ENCODE measurements around the gene LDLRAD4.
A peak's percentile ranks its signal among the peaks of the same experiment; 100 is the strongest.

LDLRAD4 gene

GRCh38 chr18:13392899-13393298, 174.3 kb downstream of the LDLRAD4 start:
- DNase-seq, result no peak

DNA sequence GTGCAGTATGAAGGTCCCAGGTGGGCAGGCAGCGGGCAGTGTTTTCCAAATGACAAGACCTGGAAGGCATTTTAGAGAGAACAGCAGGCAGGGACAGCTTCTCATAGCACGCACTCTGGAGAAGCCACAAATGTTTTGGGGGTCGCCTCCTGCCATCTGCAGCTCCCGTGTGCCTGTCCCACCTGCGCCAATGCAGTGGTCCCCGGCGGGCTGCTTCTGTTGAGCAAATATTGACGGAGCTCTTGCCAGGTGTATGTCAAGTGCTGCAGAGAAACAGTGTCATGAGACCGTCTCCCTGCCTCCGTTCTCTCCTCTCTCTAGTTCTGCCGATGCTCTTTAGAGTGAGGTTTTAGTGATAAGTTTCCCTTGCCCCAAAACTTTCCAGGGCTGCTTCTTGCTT, 174.8 kb downstream of the LDLRAD4 start:
- DNase-seq, result peak; percentile 64

- DNase-seq, result peak; percentile 48
These were observed 176.2 kb downstream of the LDLRAD4 start for GRCh38 chr18:13394801-13395200.

DNA sequence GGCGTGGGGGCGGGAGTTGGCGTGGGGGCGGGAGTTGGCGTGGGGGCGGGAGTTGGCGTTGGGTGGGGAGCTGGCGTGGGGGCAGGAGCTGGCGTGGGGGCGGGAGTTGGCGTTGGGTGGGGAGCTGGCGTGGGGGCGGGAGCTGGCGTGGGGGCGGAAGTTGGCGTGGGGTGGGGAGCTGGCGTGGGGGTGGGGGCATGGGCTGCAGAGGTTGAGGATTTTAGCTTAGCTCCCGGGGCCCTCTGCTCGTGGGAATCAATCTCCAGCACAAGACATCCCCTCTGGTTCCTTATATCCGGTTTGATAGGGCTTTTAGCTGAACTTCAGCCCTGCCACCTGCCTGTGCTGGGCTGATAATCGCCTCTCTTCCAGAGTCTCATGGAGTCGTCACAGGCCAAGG, 177.0 kb downstream of the LDLRAD4 start:
- DNase-seq, result no peak

DNA sequence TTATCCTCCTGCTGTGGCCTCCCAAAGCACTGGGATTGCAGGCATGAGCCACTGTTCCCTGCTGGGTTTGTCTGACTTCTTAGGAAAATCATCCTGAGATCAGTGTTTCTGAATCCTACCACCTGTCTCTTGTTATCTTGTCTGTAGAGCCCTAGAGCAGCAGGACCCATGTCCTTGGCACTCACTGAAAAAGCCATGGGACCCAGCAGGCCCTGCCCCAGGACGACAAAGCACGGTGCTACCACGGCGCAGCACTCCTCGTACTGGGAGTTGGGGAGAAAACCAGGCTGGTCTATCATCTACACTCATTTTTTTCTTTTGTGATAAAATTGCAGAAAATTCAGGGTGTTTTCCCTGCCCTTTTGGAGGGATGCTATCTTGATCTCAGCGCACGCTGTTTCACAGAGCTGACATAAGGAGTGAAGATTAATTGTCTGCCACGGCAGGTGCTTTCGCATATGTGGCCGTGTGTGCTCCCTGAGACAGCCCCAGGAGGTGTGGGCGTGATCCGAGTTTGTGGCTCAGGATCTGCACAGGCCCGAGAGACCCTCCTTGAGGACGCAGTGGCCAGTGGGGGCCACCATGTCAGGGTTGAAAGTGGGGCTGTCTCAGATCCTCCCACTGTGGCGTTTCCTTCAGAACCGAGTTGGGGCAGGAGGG, 179.1 kb downstream of the LDLRAD4 start:
- DNase-seq, result no peak

DNA sequence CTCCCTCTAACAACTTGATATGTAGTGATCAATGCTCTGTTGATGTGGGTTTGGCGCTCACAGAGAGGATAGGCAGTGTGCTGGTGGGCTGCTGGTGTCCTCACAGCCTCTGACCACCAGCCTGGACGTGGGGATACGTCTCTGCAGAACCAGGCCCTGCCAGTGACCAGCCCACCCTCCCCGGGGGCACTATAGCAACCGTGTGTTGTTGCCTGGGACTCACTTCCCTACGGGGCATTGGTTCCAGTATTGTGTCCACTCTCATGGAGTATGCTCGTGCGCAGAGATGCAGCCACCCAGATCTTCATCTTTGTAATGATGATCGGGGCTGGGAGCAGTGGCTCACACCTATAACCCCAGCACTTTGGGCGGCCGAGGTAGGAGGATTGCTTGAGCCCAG, 180.1 kb downstream of the LDLRAD4 start:
- no peak for DNase-seq

DNA sequence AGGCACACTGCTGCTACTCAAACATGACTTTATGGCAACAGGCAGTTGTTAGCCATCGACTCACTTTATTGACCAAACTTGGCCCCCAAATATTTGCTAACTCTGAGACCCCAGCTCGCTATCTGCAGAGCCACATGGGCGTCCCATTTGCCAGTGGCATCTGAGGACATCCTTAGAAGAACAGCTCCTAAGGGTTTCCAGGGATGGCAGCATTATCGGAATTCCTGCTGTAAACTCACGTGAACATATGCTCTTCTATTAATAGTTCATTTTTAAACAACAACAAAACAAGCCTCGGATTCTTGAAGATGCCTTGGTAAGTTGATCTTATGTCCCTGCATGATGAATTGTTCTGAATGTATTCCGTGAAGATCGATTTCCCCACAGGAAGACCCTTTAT, 181.0 kb downstream of the LDLRAD4 start:
- DNase-seq, result no peak

GRCh38 chr18:13400636-13401315, 182.2 kb downstream of the LDLRAD4 start:
- no peak for DNase-seq

DNA sequence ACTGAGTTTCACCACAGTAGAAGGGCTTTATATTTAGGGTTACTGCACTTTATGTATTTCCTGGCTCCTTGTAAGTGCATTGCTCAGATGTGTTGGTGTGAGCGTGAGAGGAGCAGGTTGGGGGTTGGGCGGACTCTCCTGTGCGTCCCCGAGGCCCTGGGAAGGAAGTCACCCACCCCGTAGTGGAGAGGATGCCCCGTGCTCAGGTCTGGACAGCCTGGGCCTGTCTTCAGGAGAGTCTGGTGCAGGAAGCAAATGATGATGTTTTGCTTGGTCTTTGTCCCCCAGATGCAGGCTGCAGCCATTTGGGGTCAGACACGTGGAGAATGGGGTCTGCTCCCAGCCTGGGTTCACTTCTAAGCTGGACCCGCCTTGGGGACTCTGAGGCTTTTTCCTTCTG, 182.8 kb downstream of the LDLRAD4 start:
- no peak for DNase-seq

DNA sequence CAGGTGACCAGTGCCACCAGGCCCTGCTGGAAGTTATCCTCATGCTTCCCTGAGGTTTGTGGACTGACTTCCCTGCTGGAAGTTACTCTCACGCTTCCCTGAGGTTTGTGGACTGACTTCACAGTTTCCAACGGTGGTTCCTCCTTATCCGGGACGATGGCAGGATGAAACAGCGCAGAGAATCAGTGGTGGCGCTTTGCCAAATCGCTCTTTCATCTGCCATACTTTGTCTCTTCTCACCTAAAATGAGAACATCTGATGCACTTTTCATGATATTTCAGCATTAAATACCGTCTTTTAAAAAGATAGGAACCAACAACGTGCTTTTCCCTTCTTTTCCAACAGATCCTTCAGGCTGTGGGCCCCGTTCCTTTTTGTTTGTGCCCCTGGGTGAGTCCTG, 183.3 kb downstream of the LDLRAD4 start:
- no peak for DNase-seq

DNA sequence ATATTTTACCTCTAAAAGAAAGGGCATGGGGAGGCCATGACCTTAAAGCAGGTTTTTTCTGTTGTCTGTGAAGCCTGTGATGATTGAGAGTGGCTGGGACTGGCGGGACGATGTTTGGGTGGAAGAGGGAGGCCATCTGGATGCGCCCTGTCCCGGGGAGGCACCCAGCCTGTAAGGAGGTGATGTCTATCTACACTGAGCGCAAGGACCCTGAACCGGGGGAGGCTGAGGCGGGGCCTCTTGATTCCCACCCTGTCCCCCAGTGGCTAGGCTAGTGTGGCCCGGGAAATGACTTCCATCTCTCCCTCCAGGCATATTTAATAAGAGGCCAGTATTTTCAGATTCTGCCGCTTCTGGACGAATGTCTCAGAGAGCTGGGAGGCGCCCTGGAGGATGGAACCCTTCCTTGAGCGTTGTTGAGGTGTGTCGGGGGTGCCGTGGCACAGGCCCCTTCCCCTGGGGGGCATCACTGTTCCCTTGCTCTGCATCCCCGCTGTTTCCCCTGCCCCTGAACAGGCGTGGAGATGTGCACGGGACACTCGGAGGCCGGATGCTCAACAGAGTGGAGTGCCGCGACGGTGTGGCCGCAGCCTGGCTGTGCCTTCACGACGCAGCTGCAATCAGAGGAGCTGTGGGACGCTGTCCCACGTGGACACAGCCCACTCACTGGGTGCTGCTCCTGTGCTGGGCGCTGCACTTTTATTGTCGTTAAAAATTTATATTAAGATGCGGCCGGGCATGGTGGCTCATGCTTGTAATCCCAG, 185.4 kb downstream of the LDLRAD4 start:
- no peak for DNase-seq

- DNase-seq, result no peak
These were observed 186.9 kb downstream of the LDLRAD4 start for GRCh38 chr18:13405305-13406038.

DNA sequence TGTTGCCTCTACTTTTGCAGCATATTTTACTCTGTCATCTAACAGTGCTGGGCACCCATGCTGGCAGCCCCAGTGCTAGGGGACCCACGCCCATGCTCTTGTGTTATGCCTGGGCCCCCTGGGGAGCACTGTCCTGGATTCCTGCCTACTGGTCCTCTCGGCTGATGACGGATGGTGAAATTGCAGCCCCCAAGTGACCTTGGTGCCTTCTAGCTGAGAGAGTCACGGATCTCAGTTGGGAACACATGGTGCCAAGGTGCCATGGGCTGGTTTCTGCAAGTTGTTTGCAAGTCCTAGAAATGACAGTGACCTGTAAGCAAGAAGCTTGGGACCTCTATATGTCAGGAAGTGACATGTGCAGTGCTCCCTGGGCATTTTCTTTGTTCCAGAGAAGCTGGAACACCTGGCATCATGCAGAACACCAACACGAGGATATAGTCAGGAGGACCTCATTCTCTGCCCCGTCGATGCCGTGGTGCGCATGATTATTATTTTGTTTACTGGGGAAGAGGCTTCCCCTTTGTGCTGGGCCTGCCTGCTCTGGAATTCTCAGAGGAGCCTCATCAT, 187.6 kb downstream of the LDLRAD4 start:
- no peak for DNase-seq

- no peak for DNase-seq
These were observed 188.2 kb downstream of the LDLRAD4 start for GRCh38 chr18:13406736-13407135.

DNA sequence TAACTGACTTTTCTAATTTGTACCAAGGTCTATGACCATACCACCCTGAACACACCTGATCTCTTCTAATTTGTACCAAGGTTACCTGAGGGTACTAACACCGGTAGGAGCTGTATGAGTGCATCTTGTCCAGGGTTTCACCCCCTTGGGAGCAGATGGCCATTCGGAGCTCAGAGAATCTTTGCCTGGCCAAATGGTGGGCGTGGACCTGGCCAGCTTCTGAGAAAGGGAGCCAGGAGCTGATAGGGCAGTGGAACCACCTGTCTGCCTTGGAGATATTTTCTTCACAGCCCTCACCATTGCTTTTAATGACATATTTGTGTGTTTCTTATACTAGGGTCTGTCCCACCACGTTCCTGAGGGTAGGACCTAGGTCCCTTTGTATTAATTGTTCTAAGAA, 188.9 kb downstream of the LDLRAD4 start:
- no peak for DNase-seq

- DNase-seq, result no peak
These were observed 190.5 kb downstream of the LDLRAD4 start for GRCh38 chr18:13409026-13409425.

DNA sequence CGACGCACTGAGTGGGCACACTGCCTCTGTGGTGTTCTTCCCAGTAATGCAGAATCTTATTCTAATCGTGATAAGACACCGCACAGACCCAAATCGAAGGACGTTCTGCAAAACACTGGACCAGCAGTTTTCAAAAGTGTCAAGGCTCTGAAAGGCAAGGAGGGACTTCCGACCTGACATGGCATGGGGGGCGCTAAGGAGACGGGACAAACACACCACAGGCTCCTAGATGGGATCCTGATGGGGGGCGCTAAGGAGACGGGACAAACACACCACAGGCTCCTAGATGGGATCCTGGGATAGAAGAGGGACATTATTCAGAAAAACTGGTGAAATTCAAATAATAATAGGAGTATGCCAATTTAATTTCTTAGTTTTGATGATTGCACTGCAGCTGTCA, 191.4 kb downstream of the LDLRAD4 start:
- no peak for DNase-seq

DNA sequence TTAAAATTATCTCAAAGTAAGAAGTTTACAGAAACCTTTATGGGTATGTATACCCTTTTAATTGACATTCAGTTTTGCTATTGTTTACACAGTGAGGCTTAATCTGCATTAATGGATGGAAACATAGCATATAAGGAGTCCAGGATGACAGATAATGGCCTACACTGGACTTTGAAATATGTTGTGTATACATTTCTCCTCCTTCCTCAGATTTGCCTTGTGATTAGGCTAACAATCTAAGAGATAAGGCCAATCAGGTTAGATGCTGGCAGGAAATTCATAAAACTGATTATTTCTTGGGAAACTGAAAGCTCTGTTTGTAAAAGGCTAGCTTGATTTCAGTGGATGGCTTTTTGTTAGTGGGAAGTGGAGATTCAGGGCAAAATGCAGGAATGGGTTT, 191.9 kb downstream of the LDLRAD4 start:
- DNase-seq, result no peak

DNA sequence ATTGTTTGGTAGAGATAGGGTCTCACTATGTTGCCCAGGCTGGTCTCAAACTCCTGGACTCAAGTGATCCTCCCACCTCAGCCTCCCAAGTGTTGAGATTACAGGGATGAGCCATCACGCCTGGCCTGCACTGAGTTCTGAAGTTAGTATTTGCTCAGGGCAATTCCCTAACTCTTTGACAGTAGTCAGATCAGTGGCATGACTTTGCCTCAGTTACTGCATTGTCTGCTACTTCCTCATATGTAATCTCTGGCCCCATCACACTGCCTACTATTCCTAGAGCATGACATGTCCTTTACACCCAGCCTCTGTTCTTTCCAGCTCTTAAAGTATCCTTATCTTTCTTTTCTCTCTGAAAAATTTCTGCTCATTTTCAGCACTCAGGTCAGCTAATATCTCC, 193.5 kb downstream of the LDLRAD4 start:
- DNase-seq, result no peak

- no peak for DNase-seq
These were observed 194.3 kb downstream of the LDLRAD4 start for GRCh38 chr18:13412901-13413300.

DNA sequence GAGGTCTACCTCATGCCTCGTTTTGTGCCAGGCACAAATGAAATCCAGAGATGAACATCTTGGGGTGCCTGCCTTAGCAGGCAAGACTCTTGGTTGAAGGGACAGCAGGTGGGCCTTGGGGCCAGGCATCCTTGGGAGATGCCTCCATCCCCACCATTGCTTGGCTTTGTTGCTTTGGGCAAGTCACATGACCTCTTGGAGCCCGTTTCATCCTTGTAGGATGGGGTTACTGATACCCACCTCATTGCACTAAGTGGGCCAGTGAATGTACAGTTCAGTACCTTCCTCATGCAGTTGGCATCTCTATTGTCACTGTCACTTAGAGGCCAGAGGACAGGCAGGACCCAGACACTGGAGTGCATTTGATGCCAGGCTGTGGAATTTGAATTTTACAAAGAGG, 195.5 kb downstream of the LDLRAD4 start:
- no peak for DNase-seq

GRCh38 chr18:13414521-13414920, 196.0 kb downstream of the LDLRAD4 start:
- DNase-seq, result no peak

- no peak for DNase-seq
These were observed 197.2 kb downstream of the LDLRAD4 start for GRCh38 chr18:13415736-13416135.

Measured in SHP77 treated with DMSO at 0.1 percent for 48 hours (cell line).